ENCODE data around the gene NKIRAS2. TPM values are rescaled to one million over a fixed set of nuclear protein-coding genes. Genes with fewer than 3 reads are reported as not detected.

The NKIRAS2 gene
- polyA plus RNA-seq, 6 donors from 2014 or later, result 25.0 to 42.1 (median 36.1) TPM

- Mint-ChIP-seq H3K27ac (peak overlapping the region in 1 of 6 donors; percentile 69), H3K36me3 (no peaks in the 10 kb centered on the region), H3K9me3 (peaks cover 0 to 8% (median 0%) of the 10 kb centered on the region in 7 donors), H3K4me1 (no peaks in the 10 kb centered on the region), H3K4me3 (no peak overlapping the region), H3K27me3 (peaks cover 15 to 38% (median 36%) of the 10 kb centered on the region in 3 donors)
- no peak for DNase-seq
- ATAC-seq (ENCODE audit: low read depth in 2 of 2), result no peak
Measured at GRCh38 chr17:42056635-42057034, 36.7 kb downstream of the NKIRAS2 start.

GRCh38 chr17:42058063-42058462 lies 38.2 kb downstream of the NKIRAS2 start:
- H3K9me3 Mint-ChIP-seq, result peaks cover 0 to 8% (median 0%) of the 10 kb centered on the region in 7 donors
- DNase-seq (no peak), ATAC-seq (ENCODE audit: low read depth in 2 of 2) (no peak)
- H3K27me3 Mint-ChIP-seq, result peaks cover 4 to 24% (median 22%) of the 10 kb centered on the region in 3 donors
- no peak overlapping the region for H3K27ac Mint-ChIP-seq
- H3K36me3 Mint-ChIP-seq, result no peaks in the 10 kb centered on the region
- H3K4me3 Mint-ChIP-seq, result no peak overlapping the region
- H3K4me1 Mint-ChIP-seq, result peaks cover 0 to 2% (median 2%) of the 10 kb centered on the region in 3 donors

- Mint-ChIP-seq H3K9me3 (peaks cover 0 to 8% (median 0%) of the 10 kb centered on the region in 7 donors), H3K4me1 (peaks cover 11 to 19% (median 14%) of the 10 kb centered on the region in 3 donors), H3K36me3 (no peaks in the 10 kb centered on the region), H3K4me3 (no peak overlapping the region), H3K27ac (no peak overlapping the region), H3K27me3 (peaks cover 4 to 12% (median 8%) of the 10 kb centered on the region in 3 donors)
- ATAC-seq (ENCODE audit: low read depth in 2 of 2), result no peak
- DNase-seq, result no peak
Measured at GRCh38 chr17:42059815-42060214, 39.9 kb downstream of the NKIRAS2 start.

GRCh38 chr17:42060231-42060630 lies 40.3 kb downstream of the NKIRAS2 start:
- ATAC-seq (ENCODE audit: low read depth in 2 of 2), result no peak
- peaks cover 0 to 8% (median 0%) of the 10 kb centered on the region in 7 donors for H3K9me3 Mint-ChIP-seq
- H3K4me3 Mint-ChIP-seq, result no peak overlapping the region
- no peak for DNase-seq
- no peaks in the 10 kb centered on the region for H3K36me3 Mint-ChIP-seq
- peaks cover 4 to 8% (median 4%) of the 10 kb centered on the region in 3 donors for H3K27me3 Mint-ChIP-seq
- peaks cover 11 to 24% (median 14%) of the 10 kb centered on the region in 3 donors for H3K4me1 Mint-ChIP-seq
- H3K27ac Mint-ChIP-seq, result peak overlapping the region in 1 of 6 donors; percentile 80

- Mint-ChIP-seq H3K9me3 (peaks cover 0 to 1% (median 0%) of the 10 kb centered on the region in 7 donors), H3K4me3 (peak overlapping the region in 1 of 8 donors; percentile 44), H3K36me3 (no peaks in the 10 kb centered on the region), H3K27ac (peak overlapping the region in 2 of 6 donors; percentile 44 to 69), H3K4me1 (peaks cover 11 to 25% (median 14%) of the 10 kb centered on the region in 3 donors), H3K27me3 (peaks cover 0 to 5% (median 4%) of the 10 kb centered on the region in 3 donors)
- DNase-seq (no peak), ATAC-seq (ENCODE audit: low read depth in 2 of 2) (no peak)
Measured at GRCh38 chr17:42061646-42062487, 42.0 kb downstream of the NKIRAS2 start.

- DNase-seq (no peak), ATAC-seq (ENCODE audit: low read depth in 2 of 2) (no peak)
- peaks cover 0 to 5% (median 4%) of the 10 kb centered on the region in 3 donors for H3K27me3 Mint-ChIP-seq
- H3K27ac Mint-ChIP-seq, result peak overlapping the region in 2 of 6 donors; percentile 44 to 56
- no peaks in the 10 kb centered on the region for H3K9me3 Mint-ChIP-seq
- H3K36me3 Mint-ChIP-seq, result no peaks in the 10 kb centered on the region
- H3K4me3 Mint-ChIP-seq, result peak overlapping the region in 2 of 8 donors; percentile 44 to 56
- peaks cover 14 to 29% (median 19%) of the 10 kb centered on the region in 3 donors for H3K4me1 Mint-ChIP-seq
Measured at GRCh38 chr17:42062681-42063080, 42.8 kb downstream of the NKIRAS2 start.

- DNase-seq (no peak), ATAC-seq (ENCODE audit: low read depth in 2 of 2) (no peak)
- Mint-ChIP-seq H3K4me3 (no peak overlapping the region), H3K27me3 (peaks cover 0 to 15% (median 1%) of the 10 kb centered on the region in 3 donors), H3K9me3 (no peaks in the 10 kb centered on the region), H3K36me3 (no peaks in the 10 kb centered on the region), H3K4me1 (peaks cover 14 to 29% (median 19%) of the 10 kb centered on the region in 3 donors), H3K27ac (peak overlapping the region in 2 of 6 donors; percentile 12 to 77)
Measured at GRCh38 chr17:42065201-42065600, 45.3 kb downstream of the NKIRAS2 start.

GRCh38 chr17:42067371-42068091 lies 47.6 kb downstream of the NKIRAS2 start:
- Mint-ChIP-seq H3K27me3 (peaks cover 0 to 33% (median 10%) of the 10 kb centered on the region in 3 donors), H3K4me1 (peaks cover 14 to 33% (median 29%) of the 10 kb centered on the region in 3 donors), H3K36me3 (no peaks in the 10 kb centered on the region), H3K9me3 (no peaks in the 10 kb centered on the region), H3K4me3 (no peak overlapping the region), H3K27ac (no peak overlapping the region)
- ATAC-seq (ENCODE audit: low read depth in 2 of 2) (peak; percentile 16 to 62), DNase-seq (peak; percentile 61)

- no peaks in the 10 kb centered on the region for H3K9me3 Mint-ChIP-seq
- no peak overlapping the region for H3K4me3 Mint-ChIP-seq
- H3K27ac Mint-ChIP-seq, result no peak overlapping the region
- no peaks in the 10 kb centered on the region for H3K36me3 Mint-ChIP-seq
- DNase-seq, result no peak
- H3K4me1 Mint-ChIP-seq, result peaks cover 13 to 26% (median 26%) of the 10 kb centered on the region in 3 donors
- peaks cover 11 to 42% (median 24%) of the 10 kb centered on the region in 3 donors for H3K27me3 Mint-ChIP-seq
- ATAC-seq (ENCODE audit: low read depth in 2 of 2), result no peak
Measured at GRCh38 chr17:42068979-42069378, 49.1 kb downstream of the NKIRAS2 start.

- no peaks in the 10 kb centered on the region for H3K9me3 Mint-ChIP-seq
- ATAC-seq (ENCODE audit: low read depth in 2 of 2) (peak in 1 of 2 donors; percentile 11), DNase-seq (no peak)
- peak overlapping the region in 6 of 8 donors; percentile 22 to 86 (median 50) for H3K4me3 Mint-ChIP-seq
- H3K27me3 Mint-ChIP-seq, result peaks cover 19 to 50% (median 29%) of the 10 kb centered on the region in 3 donors
- no peak overlapping the region for H3K27ac Mint-ChIP-seq
- no peaks in the 10 kb centered on the region for H3K36me3 Mint-ChIP-seq
- peaks cover 12 to 22% (median 12%) of the 10 kb centered on the region in 3 donors for H3K4me1 Mint-ChIP-seq
Measured at GRCh38 chr17:42071810-42072209, 51.9 kb downstream of the NKIRAS2 start.

- H3K4me3 Mint-ChIP-seq, result peak overlapping the region in 7 of 8 donors; percentile 58 to 86 (median 75)
- no peaks in the 10 kb centered on the region for H3K9me3 Mint-ChIP-seq
- H3K27ac Mint-ChIP-seq, result peak overlapping the region in 1 of 6 donors; percentile 27
- ATAC-seq (ENCODE audit: low read depth in 2 of 2), result peak; percentile 71 to 76
- peaks cover 19 to 50% (median 29%) of the 10 kb centered on the region in 3 donors for H3K27me3 Mint-ChIP-seq
- no peak for DNase-seq
- no peaks in the 10 kb centered on the region for H3K36me3 Mint-ChIP-seq
- peaks cover 8 to 18% (median 8%) of the 10 kb centered on the region in 3 donors for H3K4me1 Mint-ChIP-seq
Measured at GRCh38 chr17:42072323-42073187, 52.7 kb downstream of the NKIRAS2 start.
